SU-DHL-6 (cell line): ENCODE data around the gene NEURL2.

Experiments used
- H2AFZ ChIP-seq: fragments of 200-600 bp; sonication (generic); 2 replicates; pipeline ENCODE4 v1.6.1; 2014; ENCODE audit warnings: low read depth, mild to moderate bottlenecking, moderate library complexity, mixed read lengths, antibody characterized with exemption, low read length; ENCODE audit not compliant: severe bottlenecking
- H3F3A ChIP-seq: fragments of 200-600 bp; shearing (Covaris generic); 2 replicates; pipeline ENCODE4 v1.6.0; 2016; ENCODE audit warnings: antibody characterized with exemption, mild to moderate bottlenecking; ENCODE audit not compliant: insufficient read depth
- H3K27ac ChIP-seq: fragments of 200-600 bp; sonication (generic); 2 replicates; pipeline ENCODE4 v1.5.1; 2016; ENCODE audit warnings: low read depth, mild to moderate bottlenecking, low read length, moderate library complexity, mixed read lengths
- H3K27me3 ChIP-seq: fragments of 200-600 bp; sonication (generic), shearing (Covaris generic); 2 replicates; pipeline ENCODE4 v1.6.0; 2014; ENCODE audit warnings: mild to moderate bottlenecking, low read length
- H3K36me3 ChIP-seq: fragments of 200-600 bp; sonication (generic); 2 replicates; pipeline ENCODE4 v1.6.1; 2014; ENCODE audit warnings: mild to moderate bottlenecking, low read length, mixed read lengths
- H3K4me2 ChIP-seq: fragments of 300-600, 200-600 bp; shearing (Covaris generic), sonication (generic); 2 replicates; pipeline ENCODE4 v1.6.0; 2014; ENCODE audit warnings: low read length, low read depth, mild to moderate bottlenecking; ENCODE audit not compliant: poor library complexity, severe bottlenecking
- H3K4me3 ChIP-seq: fragments of 200-600 bp; sonication (generic); 2 replicates; pipeline ENCODE4 v1.5.1; 2014; ENCODE audit warnings: antibody characterized with exemption, low read length, mild to moderate bottlenecking, mixed read lengths; ENCODE audit not compliant: insufficient read depth, poor library complexity, severe bottlenecking
- H3K79me2 ChIP-seq: fragments of 200-600 bp; sonication (generic); 2 replicates; pipeline ENCODE4 v1.6.1; 2014; ENCODE audit warnings: mild to moderate bottlenecking, low read length, moderate library complexity; ENCODE audit not compliant: insufficient read depth
- H3K9ac ChIP-seq: fragments of 200-600 bp; sonication (generic); 2 replicates; pipeline ENCODE4 v1.7.0; 2014; ENCODE audit warnings: mild to moderate bottlenecking, low read length
- H3K9me2 ChIP-seq: fragments of 200-600 bp; sonication (generic); replicated peaks from 2 replicates; pipeline ENCODE4 v1.6.1; 2014; ENCODE audit warnings: low read length; ENCODE audit not compliant: insufficient read depth
- H3K9me3 ChIP-seq: fragments of 200-600 bp; sonication (generic); 2 replicates; pipeline ENCODE4 v1.6.1; 2014; ENCODE audit warnings: low read length, mixed read lengths; ENCODE audit not compliant: insufficient read depth
- H4K20me1 ChIP-seq: fragments of 200-600 bp; sonication (generic); 2 replicates; pipeline ENCODE4 v1.6.1; 2014; ENCODE audit warnings: low read depth, mild to moderate bottlenecking, antibody characterized with exemption, low read length, moderate library complexity, mixed read lengths
- EZH2phosphoT487 ChIP-seq: fragments of 200-600 bp; sonication (generic), shearing (Covaris generic); conservative IDR thresholded peaks from 2 replicates; pipeline ENCODE4 v1.6.1; 2018; ENCODE audit warnings: mild to moderate bottlenecking, antibody characterized with exemption, low read length, moderate library complexity, mixed read lengths
- TF ChIP-seq, protein P1 (sequence below): fragments of 200-600 bp; sonication (generic); IDR thresholded peaks from one replicate; pipeline ENCODE4 v1.5.1; 2017; ENCODE audit warnings: antibody characterized with exemption, mild to moderate bottlenecking, low read length, moderate library complexity; ENCODE audit not compliant: insufficient read depth, poor library complexity, severe bottlenecking

NEURL2 gene

GRCh38 chr20:45843506-45843905 is 47.5 kb downstream of the NEURL2 start:
- Histone ChIP-seq H3K27ac (no peak overlapping the region), H3K4me3 (no peak overlapping the region), H3K27me3 (no peaks in the 10 kb centered on the region), H4K20me1 (no peaks in the 10 kb centered on the region), H3K36me3 (no peaks in the 10 kb centered on the region), H3K9me3 (no peaks in the 10 kb centered on the region), H3K9ac (no peak overlapping the region), H2AFZ (no peak overlapping the region), H3F3A (no peaks in the 10 kb centered on the region), H3K9me2 (no peaks in the 10 kb centered on the region), H3K79me2 (no peaks in the 10 kb centered on the region), H3K4me2 (no peak overlapping the region)
- TF ChIP-seq, protein P1, sequence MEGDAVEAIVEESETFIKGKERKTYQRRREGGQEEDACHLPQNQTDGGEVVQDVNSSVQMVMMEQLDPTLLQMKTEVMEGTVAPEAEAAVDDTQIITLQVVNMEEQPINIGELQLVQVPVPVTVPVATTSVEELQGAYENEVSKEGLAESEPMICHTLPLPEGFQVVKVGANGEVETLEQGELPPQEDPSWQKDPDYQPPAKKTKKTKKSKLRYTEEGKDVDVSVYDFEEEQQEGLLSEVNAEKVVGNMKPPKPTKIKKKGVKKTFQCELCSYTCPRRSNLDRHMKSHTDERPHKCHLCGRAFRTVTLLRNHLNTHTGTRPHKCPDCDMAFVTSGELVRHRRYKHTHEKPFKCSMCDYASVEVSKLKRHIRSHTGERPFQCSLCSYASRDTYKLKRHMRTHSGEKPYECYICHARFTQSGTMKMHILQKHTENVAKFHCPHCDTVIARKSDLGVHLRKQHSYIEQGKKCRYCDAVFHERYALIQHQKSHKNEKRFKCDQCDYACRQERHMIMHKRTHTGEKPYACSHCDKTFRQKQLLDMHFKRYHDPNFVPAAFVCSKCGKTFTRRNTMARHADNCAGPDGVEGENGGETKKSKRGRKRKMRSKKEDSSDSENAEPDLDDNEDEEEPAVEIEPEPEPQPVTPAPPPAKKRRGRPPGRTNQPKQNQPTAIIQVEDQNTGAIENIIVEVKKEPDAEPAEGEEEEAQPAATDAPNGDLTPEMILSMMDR, result no peak
- no peak for TF ChIP-seq EZH2phosphoT487

- no peak overlapping the region for H3K9ac ChIP-seq
Observed at GRCh38 chr20:45842169-45842812, 48.7 kb downstream of the NEURL2 start.

GRCh38 chr20:45841407-45842129 is 49.4 kb downstream of the NEURL2 start:
- Histone ChIP-seq H3K4me3 (no peak overlapping the region), H3K9ac (no peak overlapping the region), H3F3A (no peaks in the 10 kb centered on the region), H3K27me3 (no peaks in the 10 kb centered on the region), H3K9me2 (no peaks in the 10 kb centered on the region), H4K20me1 (no peaks in the 10 kb centered on the region), H3K79me2 (no peaks in the 10 kb centered on the region), H3K36me3 (no peaks in the 10 kb centered on the region), H3K4me2 (no peak overlapping the region), H3K9me3 (no peaks in the 10 kb centered on the region), H2AFZ (no peak overlapping the region), H3K27ac (no peak overlapping the region)
- TF ChIP-seq EZH2phosphoT487, result no peak
- TF ChIP-seq, protein P1, result no peak

More at GRCh38 chr20:45842169-45842812, 48.7 kb downstream of the NEURL2 start:
- no peaks in the 10 kb centered on the region for H3K9me2 ChIP-seq
- H3K79me2 ChIP-seq, result no peaks in the 10 kb centered on the region
- H3K27me3 ChIP-seq, result no peaks in the 10 kb centered on the region
- H3K4me2 ChIP-seq, result no peak overlapping the region
- H4K20me1 ChIP-seq, result no peaks in the 10 kb centered on the region
- no peaks in the 10 kb centered on the region for H3K9me3 ChIP-seq
- no peak overlapping the region for H3K4me3 ChIP-seq
- no peaks in the 10 kb centered on the region for H3K36me3 ChIP-seq
- no peak overlapping the region for H2AFZ ChIP-seq
- no peak for TF ChIP-seq EZH2phosphoT487
- H3F3A ChIP-seq, result no peaks in the 10 kb centered on the region
- 0 out of 2 replicates have a peak overlapping the region, but pooled peaks have one; percentile 3 for H3K27ac ChIP-seq

DNA sequence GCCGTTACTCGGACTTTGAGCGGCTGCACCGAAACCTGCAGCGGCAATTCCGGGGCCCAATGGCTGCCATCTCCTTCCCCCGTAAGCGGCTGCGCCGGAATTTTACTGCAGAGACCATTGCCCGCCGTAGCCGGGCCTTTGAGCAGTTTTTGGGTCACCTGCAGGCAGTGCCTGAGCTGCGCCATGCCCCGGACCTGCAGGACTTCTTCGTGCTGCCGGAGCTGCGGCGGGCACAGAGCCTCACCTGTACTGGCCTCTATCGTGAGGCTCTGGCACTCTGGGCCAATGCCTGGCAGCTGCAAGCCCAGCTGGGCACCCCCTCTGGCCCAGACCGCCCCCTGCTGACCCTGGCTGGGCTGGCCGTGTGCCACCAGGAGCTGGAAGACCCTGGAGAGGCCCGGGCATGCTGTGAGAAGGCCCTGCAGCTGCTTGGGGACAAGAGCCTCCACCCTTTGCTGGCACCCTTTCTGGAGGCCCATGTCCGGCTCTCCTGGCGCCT is 50.3 kb downstream of the NEURL2 start:
- Histone ChIP-seq H2AFZ (no peak overlapping the region), H3F3A (no peaks in the 10 kb centered on the region), H3K9me2 (no peaks in the 10 kb centered on the region), H3K4me2 (no peak overlapping the region), H3K27ac (no peak overlapping the region), H3K9ac (no peak overlapping the region), H3K79me2 (no peaks in the 10 kb centered on the region), H3K9me3 (no peaks in the 10 kb centered on the region), H3K27me3 (no peaks in the 10 kb centered on the region), H4K20me1 (no peaks in the 10 kb centered on the region), H3K36me3 (no peaks in the 10 kb centered on the region), H3K4me3 (no peak overlapping the region)
- TF ChIP-seq, protein P1, result no peak
- no peak for TF ChIP-seq EZH2phosphoT487
